ENCODE results near the gene AUP1. TPM values are rescaled to one million over a fixed set of nuclear protein-coding genes. Genes with fewer than 3 reads are reported as not detected.

The AUP1 gene
- total RNA-seq, 1 experiment from 2014 or later, result 91.5 TPM

DNA sequence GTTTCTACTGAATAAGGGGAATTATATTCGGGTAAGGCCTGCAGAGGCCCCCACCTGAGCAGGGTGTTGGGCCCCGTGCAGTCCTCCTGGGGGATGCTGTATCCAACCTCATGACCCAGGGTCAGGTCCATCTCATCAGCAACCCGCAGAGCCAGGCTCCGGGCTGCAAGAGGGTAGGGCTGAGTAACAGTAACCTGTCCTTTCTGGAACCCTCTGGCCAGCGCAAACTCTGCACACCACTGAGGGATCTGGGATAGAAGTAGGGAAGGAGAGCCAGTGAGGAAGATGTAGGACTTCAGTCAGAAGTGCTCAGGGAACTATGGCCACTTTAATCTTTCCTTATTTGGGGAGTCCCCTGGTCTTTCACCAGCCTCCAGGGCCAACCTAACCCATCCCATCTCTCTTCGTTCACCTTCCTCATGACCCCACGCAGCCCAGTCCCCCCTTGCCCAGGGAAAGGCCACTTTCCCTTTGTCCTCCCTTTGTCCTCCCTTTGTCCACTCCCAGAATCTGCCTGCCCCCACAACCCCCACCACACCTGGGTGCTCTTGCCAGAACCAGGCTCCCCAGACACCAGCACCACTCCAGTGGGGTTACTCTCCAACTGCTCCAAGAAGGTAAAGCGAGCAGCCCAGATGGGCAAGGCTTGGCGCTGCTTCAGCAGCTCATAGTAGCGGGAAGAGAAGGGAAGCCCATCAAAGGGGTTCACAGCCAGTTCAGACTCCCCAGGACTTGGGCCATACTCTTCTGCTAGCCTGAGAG, 4.4 kb downstream of the AUP1 start:
- no peak overlapping the region for H2BK20ac ChIP-seq (ENCODE audit: low read depth, low read length, poor library complexity, severe bottlenecking)
- no peak overlapping the region for H2AK5ac ChIP-seq (ENCODE audit: insufficient read length, low read length)
- no peaks in the 10 kb centered on the region for H3K9me3 ChIP-seq (ENCODE audit: control insufficient read depth, low read depth, low read length)
- no peak overlapping the region for H4K91ac ChIP-seq (ENCODE audit: insufficient read length, low read depth, low read length)
- H2AFZ ChIP-seq (ENCODE audit: low read length), result no peak overlapping the region
- H3K27ac ChIP-seq (ENCODE audit: insufficient read length, low read depth, low read length), result no peak overlapping the region
- no peak for TF ChIP-seq CTCF (conservative IDR thresholded peaks at IDR 0.05)
- H4K20me1 ChIP-seq (ENCODE audit: control insufficient read depth, insufficient read depth, insufficient read length), result no peaks in the 10 kb centered on the region
- H4K8ac ChIP-seq (replicated peaks; ENCODE audit: insufficient read length, low read depth, low read length), result no peak overlapping the region
- no peak overlapping the region for H3K4me2 ChIP-seq (ENCODE audit: insufficient read depth, insufficient read length, low read length)
- no peak for DNase-seq
- no peak overlapping the region for H3K56ac ChIP-seq (ENCODE audit: insufficient read length, low read depth, low read length)
- H3K27ac Mint-ChIP-seq, result no peak overlapping the region
- no peaks in the 10 kb centered on the region; a peak in 1 of 5 replicates for H3K9me3 Mint-ChIP-seq
- peaks cover 12 to 14% of the 10 kb centered on the region in 2 experiments for H3K4me1 Mint-ChIP-seq
- H2BK5ac ChIP-seq (ENCODE audit: insufficient read length, low read length), result no peak overlapping the region
- H3K4me1 ChIP-seq (ENCODE audit: insufficient read depth, low read length), result peaks cover 4% of the 10 kb centered on the region; the same call in 1 of the 2 replicates
- H3K79me1 ChIP-seq (ENCODE audit: insufficient read depth, low read depth, low read length, poor library complexity, severe bottlenecking), result peaks cover 4% of the 10 kb centered on the region
- H3K4ac ChIP-seq (ENCODE audit: low read depth, low read length), result no peak overlapping the region
- H3K4me3 Mint-ChIP-seq, result no peak overlapping the region
- WGBS (ENCODE audit: extremely low coverage, insufficient read length, low lambda C conversion rate), result no CpG with 5 or more reads among the region's 10 CpGs
- no peak overlapping the region for H4K5ac ChIP-seq (ENCODE audit: insufficient read length, low read depth, low read length)
- no peak overlapping the region for H3K23ac ChIP-seq (ENCODE audit: insufficient read length, low read depth, low read length)
- no peak overlapping the region for H3T11ph ChIP-seq (ENCODE audit: low read length)
- no peak overlapping the region for H2BK15ac ChIP-seq (ENCODE audit: low read depth, low read length)
- peaks cover 4% of the 10 kb centered on the region; the same call in 1 of the 2 replicates for H3K79me2 ChIP-seq (ENCODE audit: insufficient read depth, low read length)
- no peak overlapping the region for H2BK12ac ChIP-seq (ENCODE audit: insufficient read length, low read depth, low read length)
- peaks cover 8% of the 10 kb centered on the region for H3K23me2 ChIP-seq (ENCODE audit: insufficient read length, low read depth, low read length, poor library complexity, severe bottlenecking)
- H3K9ac ChIP-seq (ENCODE audit: extremely low read depth, insufficient read length, low read length), result no peak overlapping the region
- no peak overlapping the region for H3K14ac ChIP-seq (ENCODE audit: insufficient read depth, low read length)
- no peak overlapping the region for H2BK120ac ChIP-seq (ENCODE audit: low read depth, low read length, poor library complexity, severe bottlenecking)
- H3K27me3 ChIP-seq (ENCODE audit: insufficient read depth, low read length), result peaks cover 3% of the 10 kb centered on the region; the same call in 1 of the 2 replicates
- no peak overlapping the region for H3K18ac ChIP-seq (ENCODE audit: insufficient read length, low read depth, low read length)
- H3K36me3 Mint-ChIP-seq (ENCODE audit: insufficient read depth in 1 of 3, low read depth in 3 of 3), result peaks cover 23 to 32% (median 30%) of the 10 kb centered on the region in 3 experiments
- peaks cover 34% of the 10 kb centered on the region for H3K27me3 Mint-ChIP-seq (ENCODE audit: low read depth)

Measured in H9 (cell line).